T-helper 1 cell (primary cell): ENCODE results near the gene ARRB1.
"Not testable (repeated sequence)": the region's sequence is repeated elsewhere in the genome, so short reads cannot be mapped to it uniquely, and the experiment has no call there.

Source experiments
- DNase-seq, 5 donors: peaks; one replicate each; pipeline ENCODE4 v3.0.0-alpha.2; 2012 to 2020

Gene ARRB1

DNA sequence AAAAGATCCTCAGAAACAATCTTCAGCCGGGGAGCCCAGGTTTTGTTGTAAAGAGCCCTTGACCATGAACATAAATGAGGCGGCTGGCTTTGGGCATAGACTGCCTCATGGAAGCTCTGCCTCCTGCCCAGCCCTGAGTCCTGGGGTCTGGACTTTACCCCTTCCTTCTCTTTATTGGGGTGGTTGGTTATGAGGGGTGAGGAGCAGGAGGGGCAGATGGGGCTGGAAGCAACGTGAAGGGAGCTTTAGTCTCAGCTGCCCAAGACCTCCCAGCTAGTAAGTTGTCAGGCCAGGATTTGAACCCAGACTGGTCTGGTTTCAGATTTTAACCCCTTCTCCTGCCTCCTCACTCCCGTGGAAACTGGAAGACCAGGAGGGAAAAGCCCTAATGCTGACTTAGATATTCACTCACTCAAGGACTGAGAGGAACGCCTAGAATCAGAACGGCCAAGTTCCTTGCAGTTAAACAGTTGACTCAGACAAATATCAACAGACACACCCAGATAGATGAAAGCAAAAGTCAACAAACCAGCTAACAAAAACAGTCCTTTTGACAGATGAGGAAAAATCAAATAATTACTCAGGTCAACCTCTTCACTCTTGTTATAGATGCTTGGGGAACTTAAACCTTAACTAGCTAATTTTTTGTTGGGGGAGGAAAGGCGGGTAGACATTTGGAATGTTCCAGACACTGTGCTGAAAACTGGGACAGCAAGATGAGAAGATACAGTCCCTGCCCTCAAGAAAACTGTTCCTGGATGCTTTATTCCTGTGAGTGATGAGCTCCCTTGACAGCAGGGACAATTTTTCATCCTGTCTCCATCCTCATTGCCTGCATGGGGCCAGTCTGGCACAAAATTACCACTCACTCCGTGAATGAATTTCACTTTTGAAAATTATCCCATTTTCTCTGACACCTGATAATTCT, 20.8 kb upstream of the ARRB1 start:
- DNase-seq = no peak

DNA sequence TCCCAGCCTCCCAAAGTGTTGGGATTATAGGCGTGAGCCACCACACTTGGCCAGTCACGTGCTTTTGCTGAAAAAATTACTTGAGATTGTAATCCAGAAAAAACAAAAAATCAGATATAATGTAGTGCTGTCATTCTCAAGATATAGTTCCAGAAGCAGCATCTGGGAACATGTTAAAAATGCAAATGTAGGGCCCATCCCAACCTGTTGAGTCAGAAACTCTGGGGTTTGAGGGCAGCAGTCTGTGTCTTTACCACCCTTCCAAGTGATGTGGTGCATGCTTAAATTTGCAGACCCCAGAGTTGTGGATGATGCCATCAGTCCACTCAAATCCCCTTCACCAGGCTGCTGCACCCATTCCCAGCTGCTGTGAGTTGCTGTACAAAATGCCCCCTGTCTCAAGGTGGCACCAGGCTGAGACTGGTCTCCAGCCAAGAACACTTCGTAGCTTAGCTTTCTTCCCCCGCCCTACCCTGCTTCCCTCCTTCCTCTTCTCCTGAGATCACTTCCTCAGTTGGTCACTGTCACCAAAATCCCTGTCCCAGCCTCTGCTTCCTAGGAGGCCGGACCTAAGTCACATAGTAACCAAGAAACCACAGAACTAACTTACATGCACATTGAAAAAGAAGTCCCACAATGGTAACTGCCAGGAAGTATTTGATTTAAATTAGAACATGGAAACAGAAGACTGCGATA, 18.2 kb upstream of the ARRB1 start:
- no peak for DNase-seq

DNA sequence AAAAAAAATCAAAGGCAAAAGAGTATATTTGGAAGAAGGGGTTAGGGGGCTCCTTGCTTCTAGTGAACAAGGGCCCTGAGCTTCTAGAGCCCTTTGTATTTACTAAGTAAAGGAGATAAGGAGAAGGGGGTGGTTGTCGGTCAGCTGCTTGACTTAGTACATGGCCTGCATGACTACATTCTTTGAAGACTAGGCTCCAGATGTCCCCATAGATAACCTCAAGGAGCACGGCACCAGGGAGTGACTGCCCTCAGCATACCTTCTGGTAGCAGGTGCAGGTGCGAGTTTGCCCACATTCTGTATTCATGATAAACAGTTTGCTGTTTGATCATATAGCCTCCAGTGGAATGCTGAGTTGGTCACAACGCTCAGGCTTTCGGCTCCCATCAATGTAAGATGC, 15.4 kb upstream of the ARRB1 start:
- DNase-seq = not testable (repeated sequence)

DNA sequence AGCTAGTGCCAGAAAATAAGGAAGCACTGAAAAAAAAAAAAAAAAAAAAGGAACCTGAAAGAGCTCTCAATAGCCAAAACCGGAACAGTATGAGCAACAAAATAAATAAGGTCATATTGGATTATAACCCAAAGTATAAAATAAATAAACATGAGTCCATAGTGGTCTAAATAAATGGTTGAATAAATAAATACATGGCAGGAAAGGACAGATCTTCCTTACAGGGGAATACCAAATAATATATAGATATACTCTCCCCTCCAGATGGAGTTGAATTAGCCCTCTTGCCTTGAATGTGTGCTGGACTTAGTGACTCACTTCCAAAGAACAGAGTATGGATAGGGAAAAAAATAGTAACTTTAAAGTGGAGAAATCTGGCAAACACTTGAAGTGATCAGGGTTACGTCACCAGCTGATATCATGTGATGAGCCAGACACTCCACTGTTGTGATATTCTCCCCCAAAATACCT, 14.3 kb upstream of the ARRB1 start:
- DNase-seq = no peak

DNA sequence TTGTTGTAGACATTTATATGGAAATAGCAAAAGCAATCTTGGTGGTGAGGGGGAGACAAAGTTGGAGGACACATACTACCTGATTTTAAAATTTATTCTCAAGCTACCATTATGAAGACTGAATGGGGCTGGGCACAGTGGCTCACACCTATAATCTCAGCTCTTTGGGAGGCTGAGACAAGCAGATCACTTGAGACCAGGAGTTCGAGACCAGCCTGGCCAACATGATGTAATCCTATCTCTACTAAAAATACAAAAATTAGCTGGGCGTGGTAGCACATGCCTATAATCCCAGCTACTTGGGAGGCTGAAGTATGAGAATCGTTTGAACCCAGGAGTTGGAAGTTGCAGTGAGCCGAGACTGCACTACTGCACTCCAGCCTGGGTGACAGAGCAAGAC, 10.8 kb upstream of the ARRB1 start:
- not testable (repeated sequence) for DNase-seq

DNA sequence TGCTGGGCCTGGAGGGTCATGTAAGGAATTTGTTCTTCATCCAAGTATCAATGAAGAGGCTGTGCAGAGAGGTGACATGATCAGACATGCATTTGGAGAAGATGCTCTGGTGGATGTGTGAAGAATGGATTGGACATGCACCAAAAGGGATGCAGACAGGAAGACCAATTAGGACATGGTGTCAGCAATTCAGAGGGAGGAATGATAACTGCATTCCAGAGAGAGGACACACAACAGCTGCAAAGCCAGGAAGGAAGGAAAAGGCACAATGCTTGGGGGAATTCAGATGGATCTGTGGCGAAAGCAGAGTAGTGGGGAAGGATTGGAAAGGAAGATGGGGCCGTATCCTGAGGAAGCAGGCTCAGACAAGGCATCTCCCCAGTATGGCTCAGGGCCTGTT, 5.2 kb upstream of the ARRB1 start:
- DNase-seq = no peak

DNA sequence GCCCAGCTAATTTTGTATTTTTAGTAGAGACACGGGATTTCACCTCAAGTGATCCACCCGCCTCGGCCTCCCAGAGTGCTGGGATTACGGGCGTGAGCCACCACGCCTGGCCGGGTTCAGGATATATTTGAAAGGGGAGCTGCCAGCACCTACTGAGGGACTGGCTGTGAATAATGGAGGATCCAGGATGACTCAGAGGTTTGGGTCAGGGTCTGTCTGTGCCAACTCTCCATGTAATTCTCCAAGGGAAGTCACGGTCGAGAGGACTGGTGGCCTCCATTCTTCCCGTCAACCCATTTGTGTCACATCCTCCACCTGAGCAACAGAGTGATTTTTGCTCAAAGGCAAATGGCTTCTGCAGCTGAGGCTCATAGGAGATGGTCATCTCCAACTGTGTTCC, 3.6 kb upstream of the ARRB1 start:
- no peak for DNase-seq

DNA sequence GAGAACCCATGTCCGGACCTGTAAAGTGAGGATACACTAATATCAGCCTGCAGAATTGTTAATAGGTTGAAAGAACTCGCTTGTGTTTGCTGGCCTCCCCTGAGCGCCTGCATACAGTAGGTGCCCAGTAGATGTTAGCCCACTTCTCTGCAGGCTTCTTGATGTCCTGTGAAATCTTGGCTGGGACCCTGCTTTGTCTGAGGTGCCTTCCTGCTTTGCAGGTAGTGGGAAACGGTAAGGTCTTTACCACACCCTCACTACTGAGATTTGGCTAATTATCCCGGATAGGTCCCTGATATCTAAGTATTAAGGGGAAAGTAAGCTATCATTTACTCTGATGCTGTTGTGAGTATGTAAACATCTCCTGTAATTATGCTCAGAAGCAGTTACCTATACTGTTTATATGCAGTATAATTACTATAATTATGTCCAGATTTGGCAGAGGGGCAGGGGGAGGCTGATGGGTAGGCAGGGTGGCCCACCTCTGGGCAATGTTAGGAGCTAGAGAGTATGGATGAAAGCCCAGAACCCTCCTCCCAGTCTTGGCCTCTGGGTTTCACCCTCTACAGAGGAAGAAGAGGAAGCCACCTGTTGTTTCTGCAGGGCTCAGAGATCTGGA, 1.2 kb upstream of the ARRB1 start:
- no peak for DNase-seq

DNA sequence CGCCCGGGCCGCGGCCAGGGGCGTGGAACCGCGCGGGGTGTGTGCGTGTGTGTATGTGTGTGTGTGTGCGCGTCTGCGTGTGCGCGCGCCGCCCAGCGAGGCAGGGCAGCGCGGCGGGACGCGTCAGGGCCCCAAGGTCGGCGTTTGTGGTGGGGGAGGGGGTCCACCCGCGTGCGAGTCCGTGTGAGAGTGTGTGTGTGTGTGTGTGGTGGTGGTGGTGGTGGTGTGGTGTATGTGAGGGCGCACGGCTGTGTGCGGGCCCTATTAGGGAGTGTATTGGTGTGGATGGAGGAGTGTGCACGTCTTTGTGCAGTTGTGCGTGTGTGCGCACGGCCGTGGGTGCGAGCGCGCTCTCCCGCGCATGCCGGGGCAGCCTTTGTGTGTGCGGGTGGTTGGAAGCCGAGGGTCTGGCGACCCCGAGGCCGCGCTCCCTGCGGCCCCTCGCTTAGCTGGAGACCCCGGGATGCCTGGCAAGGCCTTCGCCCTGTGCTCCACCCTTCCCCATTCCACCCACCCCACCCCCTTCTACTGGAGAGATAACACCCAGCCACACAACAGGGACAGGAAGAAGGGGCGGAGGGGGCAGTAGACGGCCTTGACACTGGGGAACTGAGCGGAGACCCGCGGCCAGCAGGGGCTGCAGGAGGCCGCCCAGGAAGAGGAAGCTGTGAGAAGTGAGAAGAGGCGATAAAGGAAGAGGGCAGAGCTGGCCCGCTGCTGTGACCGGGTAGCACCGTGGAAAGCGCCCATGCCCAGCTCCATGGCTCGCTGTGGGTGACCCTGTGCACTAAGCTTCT, 528 bp upstream of the ARRB1 start:
- DNase-seq = peak; percentile 44 to 74 (median 54)

DNA sequence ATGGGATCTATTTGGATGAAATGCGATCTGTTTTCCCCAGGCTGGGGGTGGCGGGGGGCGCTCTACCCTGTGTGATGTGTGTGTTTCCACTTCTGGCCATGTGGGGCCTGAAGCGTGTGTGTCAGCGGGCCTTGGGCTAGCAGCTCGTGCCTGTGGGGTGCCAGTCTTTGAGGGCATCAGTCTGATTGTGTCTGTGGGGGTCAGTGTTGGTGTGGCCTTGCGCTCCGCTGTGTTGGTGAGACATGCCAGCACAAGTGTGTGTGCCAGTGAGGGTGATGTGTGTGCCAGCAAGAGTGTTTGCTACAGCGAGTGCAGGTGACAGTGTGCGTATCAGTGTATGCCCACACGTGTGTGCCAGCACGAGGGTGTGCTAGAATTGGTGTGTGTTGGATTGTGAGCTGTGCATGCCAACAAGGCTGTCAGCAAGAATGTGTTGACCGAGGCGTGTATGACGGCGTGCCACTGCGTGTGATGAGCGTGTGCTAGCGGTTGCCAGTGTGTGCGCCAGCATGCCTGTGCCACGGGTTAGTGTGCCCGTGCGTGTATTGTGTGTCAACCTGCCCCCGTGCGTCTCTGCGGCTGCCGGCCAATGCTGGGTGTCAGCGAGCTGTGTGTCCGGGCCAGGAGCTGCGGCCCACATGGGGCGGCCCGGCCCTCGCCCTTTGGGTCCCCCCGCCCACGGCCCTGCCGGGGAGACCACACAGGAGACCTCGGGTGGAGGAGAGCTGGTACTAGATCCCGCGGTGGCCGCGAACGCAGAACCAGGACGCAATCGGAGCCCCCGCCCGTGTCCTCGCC, 519 bp downstream of the ARRB1 start:
- DNase-seq = peak in 3 of 5 donors; percentile 17 to 48 (median 26)

DNA sequence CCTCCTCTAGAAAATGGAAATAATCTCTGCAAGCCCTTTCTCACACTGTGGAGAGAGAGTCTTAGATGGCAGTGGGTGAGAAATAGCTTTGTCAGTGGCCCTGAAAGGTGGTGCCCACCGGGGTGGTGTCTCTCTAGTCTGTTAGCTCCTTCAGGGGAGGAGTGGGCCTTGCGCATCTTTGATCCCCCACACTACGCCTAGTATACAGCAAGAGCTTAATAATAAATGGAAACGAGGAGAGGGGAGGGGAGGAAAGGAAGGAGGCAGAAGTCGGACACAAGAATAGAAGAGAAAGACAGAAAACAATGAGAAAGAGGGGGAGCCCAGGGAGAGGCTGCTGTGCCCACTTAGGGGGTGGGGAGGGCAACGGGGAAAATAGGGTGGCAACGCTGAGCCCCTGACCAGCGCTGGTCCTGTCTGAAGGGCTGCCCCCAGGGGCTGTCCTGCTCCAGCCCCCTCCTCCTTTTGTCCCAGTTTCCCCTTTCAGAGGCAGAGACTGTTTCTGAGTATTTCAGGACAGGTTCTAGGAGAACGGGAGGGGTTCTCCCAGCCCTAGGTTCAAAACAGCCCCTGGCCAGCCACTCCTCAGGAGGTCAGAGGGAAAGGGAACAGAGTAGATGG, 1.2 kb downstream of the ARRB1 start:
- no peak for DNase-seq

DNA sequence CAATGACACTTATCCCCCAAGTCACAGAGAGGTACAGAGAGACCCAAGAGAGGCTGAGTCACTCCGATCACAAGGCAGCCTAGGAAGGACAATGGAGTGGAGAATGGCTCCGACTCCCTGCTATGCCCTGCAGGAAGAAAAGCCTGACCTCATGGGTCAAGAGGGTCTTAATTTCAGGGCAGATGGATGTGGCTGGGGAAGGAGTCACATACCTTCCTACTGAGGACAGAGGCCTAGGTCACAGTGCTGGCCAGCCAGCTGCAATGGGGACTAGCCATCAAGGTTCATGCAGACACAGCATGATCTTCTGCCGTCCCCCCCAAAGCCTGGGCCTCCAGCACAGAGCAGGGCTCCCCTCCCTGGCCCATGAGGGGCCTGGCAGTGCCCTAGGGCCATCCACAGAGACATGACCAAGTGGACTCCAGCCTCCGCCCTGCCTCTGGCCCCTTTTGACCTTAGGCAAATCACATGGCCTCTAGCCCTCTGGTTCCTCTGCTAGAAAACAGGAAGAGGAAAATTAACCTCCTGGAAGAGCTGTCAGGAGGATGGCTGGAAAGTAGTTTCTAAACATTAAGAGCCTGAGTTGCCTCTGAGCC, 1.8 kb downstream of the ARRB1 start:
- no peak for DNase-seq

DNA sequence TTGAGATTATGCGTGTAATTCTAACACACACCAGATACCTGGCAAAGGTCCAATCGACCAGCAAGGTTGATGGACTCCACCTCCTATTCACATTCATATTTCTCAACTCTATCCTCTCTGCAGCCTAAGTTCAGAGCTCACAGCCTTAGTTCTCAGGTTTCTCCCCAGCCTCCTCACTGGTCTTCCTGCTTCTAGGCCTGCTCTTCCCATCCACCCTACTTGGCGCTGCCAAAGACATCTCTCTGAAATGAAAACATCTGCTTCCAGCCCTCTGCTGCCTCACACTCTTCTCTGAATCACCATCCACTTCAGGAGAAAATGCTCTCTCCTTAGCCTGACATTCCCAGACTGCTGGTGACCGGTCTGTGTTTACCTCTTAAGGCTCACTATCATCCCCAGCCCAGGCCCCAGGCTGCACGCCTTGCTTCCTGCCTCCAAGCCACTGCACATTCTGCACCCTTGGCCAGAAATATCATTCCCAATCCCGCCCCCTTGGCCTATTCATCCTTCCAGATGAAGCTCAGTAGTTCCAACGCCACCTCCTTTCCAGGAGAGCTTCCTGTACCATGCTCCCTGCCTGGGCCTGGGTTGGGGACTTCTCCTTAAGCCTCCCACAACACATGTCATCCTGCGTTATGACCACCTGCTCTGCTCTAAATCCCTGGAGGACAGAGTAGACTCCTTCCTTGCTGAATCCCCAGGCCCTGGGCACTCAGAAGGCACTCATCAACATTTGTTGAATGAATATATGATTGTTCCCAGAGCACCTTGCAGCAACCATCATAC, 3.5 kb downstream of the ARRB1 start:
- DNase-seq = no peak

DNA sequence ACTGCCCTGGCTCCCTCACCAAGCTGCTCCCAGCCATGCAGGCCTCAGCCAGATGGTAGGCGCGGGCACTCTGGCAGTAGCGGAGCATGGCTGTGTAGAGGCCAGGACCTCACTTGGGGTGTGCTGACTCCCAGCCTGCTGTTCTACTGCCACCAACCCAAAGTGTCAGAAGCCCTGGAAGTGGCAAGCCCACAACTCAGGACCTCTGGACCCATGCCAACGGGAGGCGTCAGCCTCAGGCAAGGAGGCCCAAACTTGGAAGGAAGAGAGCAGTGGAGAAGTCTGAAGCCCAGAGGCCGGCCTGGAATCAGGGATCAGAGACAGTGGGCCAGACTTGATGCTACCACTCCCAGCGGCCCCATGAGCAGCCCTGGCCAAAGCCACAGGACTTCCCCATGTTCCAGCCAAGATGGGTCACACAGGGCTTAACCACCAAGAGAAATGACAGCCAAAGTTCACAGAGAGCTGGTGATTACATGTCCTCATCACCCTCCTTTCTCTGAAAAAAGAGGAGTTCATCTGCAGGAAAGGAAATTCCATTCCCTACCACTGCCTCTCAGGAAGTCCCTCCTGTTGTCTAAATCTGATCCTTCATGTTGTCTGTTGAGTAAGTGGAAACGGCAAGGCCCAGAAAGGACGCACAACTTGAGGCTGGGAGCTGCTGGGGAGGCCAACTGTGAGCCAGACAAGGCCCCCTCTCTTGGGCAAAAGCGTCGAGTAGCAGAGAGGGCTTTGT, 4.4 kb downstream of the ARRB1 start:
- DNase-seq = no peak

DNA sequence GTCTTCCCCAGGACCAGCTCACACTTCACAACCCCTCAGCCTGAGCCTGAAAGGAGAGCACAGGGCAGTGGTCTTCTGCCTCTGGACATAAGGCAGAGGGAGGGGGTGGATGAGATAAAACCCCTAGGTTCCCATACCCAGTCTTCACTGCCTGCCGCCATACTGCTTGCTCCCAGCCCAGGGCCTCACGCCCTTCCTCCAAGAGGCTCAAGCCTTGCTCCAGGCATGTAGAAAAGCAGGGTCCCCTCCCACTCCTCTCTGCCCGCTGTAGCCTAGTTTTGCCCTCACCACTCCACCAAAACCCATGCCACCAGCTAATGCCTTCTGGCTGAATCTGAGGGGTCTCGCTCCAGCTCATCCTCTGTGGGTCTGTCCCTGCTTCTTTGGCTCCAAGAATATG, 5.2 kb downstream of the ARRB1 start:
- no peak for DNase-seq

DNA sequence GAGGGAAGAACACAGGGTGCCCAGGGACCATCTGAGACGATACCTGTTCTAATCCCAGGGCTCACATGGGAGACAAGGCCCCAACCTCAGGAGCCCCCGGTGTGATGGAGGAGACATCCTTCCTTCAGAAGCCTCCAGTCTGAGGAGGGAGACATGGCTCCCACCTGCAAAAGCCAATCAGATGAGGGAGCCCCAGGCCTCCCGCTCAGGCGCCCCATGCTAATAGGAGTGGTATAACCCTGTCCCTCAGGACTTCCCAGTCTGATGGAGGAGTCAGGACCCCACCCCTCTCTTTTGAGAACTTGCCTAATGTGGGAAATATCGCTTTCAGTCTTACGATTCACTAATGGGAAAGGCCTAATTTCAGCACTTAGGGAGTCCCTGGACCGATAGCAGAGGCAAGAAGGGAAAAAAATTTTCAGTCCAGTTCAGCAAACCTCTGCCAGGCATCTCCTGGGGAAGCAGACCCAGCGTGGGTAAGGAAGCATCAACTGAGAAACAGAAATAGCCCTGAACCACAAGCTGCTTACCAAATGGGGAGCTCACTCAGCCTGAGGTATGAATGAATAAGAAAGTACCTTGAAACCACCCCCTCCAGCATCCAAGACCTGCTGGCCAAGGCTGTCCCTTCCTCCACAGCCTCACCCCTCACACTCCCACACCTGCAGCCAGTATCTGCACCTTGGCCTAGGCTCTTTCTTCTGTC, 5.9 kb downstream of the ARRB1 start:
- DNase-seq = no peak

DNA sequence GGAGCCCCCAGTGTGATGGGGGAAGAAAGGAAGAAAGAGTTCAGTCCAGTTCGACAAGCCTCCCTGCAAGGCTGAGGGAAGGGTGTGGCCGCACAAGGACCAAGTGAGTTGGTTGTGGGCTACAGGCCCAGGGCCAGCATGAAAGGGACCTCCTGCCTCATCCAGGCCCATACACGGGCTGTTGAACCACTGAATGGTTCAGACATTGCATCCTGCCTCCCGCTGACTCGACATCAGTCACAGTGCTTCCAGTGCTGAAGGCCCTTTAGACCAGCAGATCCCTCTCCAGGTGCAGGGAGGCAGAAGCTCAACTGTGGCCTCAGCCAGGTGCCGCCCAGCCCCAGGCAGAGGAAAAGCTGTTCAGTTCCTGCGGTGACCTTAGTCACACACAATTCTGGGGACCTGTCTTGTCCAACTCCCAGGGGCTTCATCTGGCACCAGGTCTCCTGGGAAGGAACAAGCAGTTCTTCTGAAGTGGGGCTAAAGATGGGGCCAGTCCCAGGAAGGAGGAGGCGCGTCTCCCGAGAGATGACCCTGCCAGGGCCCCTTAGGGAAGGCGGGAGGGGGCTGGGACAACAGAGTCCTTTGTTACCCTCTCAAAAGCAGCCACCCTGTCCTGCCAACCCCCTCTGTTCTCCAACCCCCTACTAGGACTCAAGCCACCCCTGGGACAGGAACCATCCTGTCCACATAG, 6.6 kb downstream of the ARRB1 start:
- no peak for DNase-seq

DNA sequence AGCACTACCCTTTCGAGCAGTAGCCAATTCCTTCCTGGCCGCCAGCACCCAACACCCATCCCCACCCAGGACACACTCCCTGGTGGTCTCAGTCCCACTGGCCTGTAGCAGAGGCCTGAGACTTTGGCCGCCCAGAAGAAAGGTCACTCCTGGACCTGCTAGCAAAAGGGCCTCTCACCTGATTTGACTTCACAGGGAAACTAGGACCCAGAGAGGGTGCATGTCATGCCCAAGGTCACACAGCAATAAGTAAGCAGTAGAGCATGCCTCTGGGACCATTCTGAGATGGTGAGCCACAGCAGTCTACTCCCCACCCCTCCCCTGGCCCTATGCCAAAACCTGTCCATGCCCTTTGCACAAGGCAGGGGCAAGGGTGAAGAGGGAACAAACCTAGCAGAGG, 7.3 kb downstream of the ARRB1 start:
- DNase-seq = no peak
